GM23338 (cell line): ENCODE results near the gene LAMC2.

ENCODE experiments used
- CREB1 ChIP-seq: fragments of 250-450 bp; sonication (Bioruptor Pico); IDR thresholded peaks from 2 replicates; pipeline ENCODE4 v1.5.0; 2020; ENCODE audit warnings: low read depth, mild to moderate bottlenecking, moderate library complexity
- EZH2 ChIP-seq: fragments of 200-600 bp; sonication (generic); IDR thresholded peaks from one replicate; pipeline ENCODE4 v1.8.0; 2017; ENCODE audit warnings: antibody characterized with exemption, mild to moderate bottlenecking, low read depth; ENCODE audit not compliant: unreplicated experiment
- EZH2phosphoT487 ChIP-seq: fragments of 200-600 bp; sonication (generic); IDR thresholded peaks from one replicate; pipeline ENCODE4 v1.8.1; 2018; ENCODE audit warnings: antibody characterized with exemption; ENCODE audit not compliant: unreplicated experiment
- JUNB ChIP-seq: IDR thresholded peaks from one replicate; pipeline ENCODE4 v1.6.1; 2016; ENCODE audit warnings: antibody characterized with exemption; ENCODE audit not compliant: unreplicated experiment
- POLR2AphosphoS5 ChIP-seq: IDR thresholded peaks from 2 replicates; pipeline ENCODE4 v1.6.1; 2016; ENCODE audit warnings: antibody characterized with exemption, low read depth
- STAT1 ChIP-seq: IDR thresholded peaks from one replicate; pipeline ENCODE4 v1.6.1; 2016; ENCODE audit warnings: antibody characterized with exemption; ENCODE audit not compliant: unreplicated experiment
- ZNF114 ChIP-seq: fragments of 250-450 bp; sonication (Bioruptor Pico); IDR thresholded peaks from 2 replicates; pipeline ENCODE4 v1.5.0; 2020; ENCODE audit warnings: mild to moderate bottlenecking, moderate library complexity
- ZNF331 ChIP-seq: fragments of 250-450 bp; sonication (Bioruptor Pico); IDR thresholded peaks from 2 replicates; pipeline ENCODE4 v1.5.0; 2020; ENCODE audit warnings: low read depth, mild to moderate bottlenecking, moderate library complexity
- TF ChIP-seq, protein P1 (sequence below), 2 experiments: fragments of 200-600 bp in 1 of 2; sonication (generic) in 1 of 2; conservative IDR thresholded peaks; 2 replicates each; pipeline versions ENCODE4 v1.5.1 to v1.6.1; 2016 to 2017; ENCODE audit warnings: antibody characterized with exemption in 2 of 2, low read depth in 2 of 2, mild to moderate bottlenecking in 2 of 2, moderate library complexity in 1 of 2
- TF ChIP-seq, protein P2 (sequence below): IDR thresholded peaks from one replicate; pipeline ENCODE4 v1.6.1; 2018; ENCODE audit warnings: antibody characterized with exemption; ENCODE audit not compliant: unreplicated experiment
- TF ChIP-seq, protein P3 (sequence below): IDR thresholded peaks from 2 replicates; pipeline ENCODE4 v1.6.1; 2016; ENCODE audit warnings: antibody characterized with exemption

DNA sequence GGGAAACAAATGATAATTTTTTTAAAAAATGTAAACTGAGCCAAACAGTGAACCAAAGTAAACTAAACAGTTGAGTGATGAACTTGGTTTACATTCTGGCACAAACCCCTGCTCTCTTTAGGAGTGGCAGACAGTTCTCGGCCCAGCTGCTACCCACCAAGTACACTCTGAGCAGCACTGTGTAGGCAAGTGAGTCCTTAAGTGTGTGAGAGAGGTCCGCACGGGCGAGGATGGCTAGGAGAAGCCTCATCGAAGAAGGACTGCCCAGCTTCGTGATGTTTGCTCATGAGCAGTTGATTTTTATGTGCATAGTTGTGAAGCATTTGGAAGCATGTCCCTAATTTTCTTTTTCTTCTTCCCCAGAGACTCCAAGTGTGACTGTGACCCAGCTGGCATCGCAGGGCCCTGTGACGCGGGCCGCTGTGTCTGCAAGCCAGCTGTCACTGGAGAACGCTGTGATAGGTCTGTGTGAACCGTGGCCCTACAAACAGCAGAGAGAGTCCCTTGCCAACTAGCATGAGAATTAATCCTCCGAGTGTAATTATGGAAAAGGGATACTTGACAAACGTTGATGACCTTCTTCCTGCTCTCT is 32.1 kb downstream of the LAMC2 start:
- TF ChIP-seq, protein P1, sequence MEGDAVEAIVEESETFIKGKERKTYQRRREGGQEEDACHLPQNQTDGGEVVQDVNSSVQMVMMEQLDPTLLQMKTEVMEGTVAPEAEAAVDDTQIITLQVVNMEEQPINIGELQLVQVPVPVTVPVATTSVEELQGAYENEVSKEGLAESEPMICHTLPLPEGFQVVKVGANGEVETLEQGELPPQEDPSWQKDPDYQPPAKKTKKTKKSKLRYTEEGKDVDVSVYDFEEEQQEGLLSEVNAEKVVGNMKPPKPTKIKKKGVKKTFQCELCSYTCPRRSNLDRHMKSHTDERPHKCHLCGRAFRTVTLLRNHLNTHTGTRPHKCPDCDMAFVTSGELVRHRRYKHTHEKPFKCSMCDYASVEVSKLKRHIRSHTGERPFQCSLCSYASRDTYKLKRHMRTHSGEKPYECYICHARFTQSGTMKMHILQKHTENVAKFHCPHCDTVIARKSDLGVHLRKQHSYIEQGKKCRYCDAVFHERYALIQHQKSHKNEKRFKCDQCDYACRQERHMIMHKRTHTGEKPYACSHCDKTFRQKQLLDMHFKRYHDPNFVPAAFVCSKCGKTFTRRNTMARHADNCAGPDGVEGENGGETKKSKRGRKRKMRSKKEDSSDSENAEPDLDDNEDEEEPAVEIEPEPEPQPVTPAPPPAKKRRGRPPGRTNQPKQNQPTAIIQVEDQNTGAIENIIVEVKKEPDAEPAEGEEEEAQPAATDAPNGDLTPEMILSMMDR (conservative IDR thresholded peaks at IDR 0.05; ENCODE audit: low read depth in 2 of 2): no peak
- TF ChIP-seq EZH2 (no peak), POLR2AphosphoS5 (no peak), JUNB (no peak), EZH2phosphoT487 (no peak), CREB1 (no peak), STAT1 (no peak), ZNF114 (no peak), ZNF331 (CRISPR knock-in tag) (no peak)
- TF ChIP-seq, protein P2, sequence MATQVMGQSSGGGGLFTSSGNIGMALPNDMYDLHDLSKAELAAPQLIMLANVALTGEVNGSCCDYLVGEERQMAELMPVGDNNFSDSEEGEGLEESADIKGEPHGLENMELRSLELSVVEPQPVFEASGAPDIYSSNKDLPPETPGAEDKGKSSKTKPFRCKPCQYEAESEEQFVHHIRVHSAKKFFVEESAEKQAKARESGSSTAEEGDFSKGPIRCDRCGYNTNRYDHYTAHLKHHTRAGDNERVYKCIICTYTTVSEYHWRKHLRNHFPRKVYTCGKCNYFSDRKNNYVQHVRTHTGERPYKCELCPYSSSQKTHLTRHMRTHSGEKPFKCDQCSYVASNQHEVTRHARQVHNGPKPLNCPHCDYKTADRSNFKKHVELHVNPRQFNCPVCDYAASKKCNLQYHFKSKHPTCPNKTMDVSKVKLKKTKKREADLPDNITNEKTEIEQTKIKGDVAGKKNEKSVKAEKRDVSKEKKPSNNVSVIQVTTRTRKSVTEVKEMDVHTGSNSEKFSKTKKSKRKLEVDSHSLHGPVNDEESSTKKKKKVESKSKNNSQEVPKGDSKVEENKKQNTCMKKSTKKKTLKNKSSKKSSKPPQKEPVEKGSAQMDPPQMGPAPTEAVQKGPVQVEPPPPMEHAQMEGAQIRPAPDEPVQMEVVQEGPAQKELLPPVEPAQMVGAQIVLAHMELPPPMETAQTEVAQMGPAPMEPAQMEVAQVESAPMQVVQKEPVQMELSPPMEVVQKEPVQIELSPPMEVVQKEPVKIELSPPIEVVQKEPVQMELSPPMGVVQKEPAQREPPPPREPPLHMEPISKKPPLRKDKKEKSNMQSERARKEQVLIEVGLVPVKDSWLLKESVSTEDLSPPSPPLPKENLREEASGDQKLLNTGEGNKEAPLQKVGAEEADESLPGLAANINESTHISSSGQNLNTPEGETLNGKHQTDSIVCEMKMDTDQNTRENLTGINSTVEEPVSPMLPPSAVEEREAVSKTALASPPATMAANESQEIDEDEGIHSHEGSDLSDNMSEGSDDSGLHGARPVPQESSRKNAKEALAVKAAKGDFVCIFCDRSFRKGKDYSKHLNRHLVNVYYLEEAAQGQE: no peak
- TF ChIP-seq, protein P3, sequence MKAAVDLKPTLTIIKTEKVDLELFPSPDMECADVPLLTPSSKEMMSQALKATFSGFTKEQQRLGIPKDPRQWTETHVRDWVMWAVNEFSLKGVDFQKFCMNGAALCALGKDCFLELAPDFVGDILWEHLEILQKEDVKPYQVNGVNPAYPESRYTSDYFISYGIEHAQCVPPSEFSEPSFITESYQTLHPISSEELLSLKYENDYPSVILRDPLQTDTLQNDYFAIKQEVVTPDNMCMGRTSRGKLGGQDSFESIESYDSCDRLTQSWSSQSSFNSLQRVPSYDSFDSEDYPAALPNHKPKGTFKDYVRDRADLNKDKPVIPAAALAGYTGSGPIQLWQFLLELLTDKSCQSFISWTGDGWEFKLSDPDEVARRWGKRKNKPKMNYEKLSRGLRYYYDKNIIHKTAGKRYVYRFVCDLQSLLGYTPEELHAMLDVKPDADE: no peak
